GM21447 (cell line): ENCODE data around the gene SLC9A7.
"Not testable (repeated sequence)": the region's sequence is repeated elsewhere in the genome, so short reads cannot be mapped to it uniquely, and the experiment has no call there.

Experiments used
- ATAC-seq: cut with Tn5 transposase; IDR thresholded peaks from one replicate; pipeline ENCODE4 v1.9.1; 2021; ENCODE audit not compliant: unreplicated experiment

Gene SLC9A7

DNA sequence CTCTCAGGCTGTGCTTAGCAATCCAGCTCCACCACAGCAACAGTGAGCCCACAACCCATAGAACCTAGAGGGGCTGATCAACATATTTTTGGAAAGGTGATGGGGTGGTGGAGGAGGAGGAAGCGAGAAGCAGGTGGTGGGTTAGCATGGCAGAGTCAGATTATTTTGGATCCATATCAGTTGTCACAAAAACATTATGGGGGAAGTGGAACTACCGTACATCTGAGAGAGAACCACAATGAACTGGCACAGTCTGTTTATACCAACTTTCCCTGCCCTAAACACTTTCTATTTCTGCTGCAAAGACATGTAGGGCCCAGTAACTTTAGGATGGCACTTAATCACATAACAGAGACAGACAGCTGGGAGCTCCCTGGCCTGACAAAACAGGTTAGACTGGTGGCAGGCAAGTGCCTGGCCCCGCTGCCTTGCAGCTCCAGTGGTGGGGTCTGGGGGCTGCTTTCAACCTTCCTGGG, 4.3 kb downstream of the SLC9A7 start:
- ATAC-seq: no peak

DNA sequence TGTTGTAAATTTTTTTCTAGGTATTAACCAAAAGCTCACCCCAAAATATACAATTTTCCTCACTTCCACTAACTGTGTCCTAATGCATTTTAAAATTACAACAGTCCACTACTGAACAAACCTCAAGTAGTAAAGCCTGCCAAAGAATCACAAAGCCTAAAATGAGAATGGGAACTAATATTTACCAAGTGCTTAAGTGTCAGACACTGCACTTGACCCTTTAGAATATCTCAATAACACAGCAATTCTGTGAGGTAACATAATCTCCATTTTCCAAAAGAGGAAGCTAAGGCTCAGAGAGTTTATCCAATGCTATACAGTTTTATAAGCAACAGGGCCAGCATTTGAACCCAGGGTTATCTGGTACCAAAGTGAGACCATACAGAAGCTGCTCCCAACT, 4.9 kb downstream of the SLC9A7 start:
- ATAC-seq: no peak

DNA sequence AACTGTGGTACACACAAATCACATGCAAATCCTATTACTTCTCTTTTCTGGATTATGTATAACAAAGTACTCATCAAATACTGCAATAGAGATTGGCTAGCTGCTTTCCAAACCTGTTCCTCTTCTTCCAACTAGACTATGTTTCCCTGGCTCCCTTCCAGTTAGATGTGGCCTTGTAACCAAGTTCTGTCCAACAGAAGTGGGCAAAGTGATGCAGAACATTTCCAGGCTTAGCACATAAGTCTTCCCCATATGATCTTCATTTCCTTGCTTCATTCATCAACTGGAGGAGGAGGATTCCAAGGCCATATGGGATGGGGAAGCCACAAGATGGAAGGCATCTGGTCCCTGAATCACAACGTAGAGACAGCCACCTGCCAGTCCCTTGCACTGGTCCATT, 8.0 kb downstream of the SLC9A7 start:
- ATAC-seq: no peak

DNA sequence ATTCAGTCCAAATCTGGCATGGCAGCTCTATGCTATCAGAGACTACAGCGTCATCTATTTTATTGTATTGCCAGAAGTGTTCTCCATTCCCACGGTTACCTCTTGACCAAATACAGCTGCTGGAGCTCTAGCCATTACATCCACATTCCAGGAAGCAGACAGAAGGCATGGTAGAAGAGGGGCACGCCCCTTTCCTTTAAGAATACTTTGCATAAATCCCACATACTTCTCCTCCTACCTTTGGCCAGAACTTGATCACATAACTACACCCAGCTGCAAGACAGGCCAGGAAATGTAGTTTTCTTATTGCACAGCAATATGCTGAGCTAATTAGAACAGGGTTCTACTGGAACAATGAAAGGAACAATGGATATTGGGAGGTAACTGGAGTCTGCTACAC, 14.9 kb downstream of the SLC9A7 start:
- ATAC-seq: no peak

DNA sequence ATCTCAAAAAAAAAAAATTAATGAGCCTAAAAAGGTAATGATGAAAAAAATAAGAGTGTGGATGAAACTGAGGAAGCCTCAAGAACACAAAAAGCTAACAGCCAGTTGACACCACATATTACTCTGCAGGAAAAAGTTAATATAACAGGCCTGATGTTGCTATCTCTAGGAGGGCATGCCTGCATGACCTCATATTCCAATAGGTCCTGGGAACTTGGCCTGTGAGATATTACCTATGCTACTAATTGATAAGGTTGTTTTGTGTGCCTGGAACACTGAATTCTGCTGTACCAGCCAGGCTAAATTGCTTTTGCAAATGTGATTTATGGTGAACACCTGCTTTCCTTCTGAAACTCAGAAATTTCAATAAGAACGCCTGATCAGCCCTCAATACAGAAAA, 15.9 kb downstream of the SLC9A7 start:
- no peak for ATAC-seq

DNA sequence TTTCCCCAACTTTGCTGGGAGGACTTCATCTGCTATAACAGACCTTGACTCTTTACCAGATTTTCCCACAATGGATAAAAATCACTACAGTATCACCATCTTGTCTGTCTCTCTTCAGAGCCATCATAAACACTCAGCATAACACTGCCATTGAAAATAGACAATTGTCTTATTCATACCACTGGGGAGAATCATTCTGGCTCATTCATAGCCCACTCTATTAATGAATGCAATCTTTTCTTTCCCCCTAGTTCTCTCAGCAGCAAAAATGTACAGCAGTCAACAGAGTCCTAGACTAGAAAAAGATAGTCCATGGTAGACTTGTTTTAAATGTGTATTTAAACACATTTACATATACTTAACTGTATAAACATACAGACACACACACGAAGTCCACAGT, 19.2 kb downstream of the SLC9A7 start:
- no peak for ATAC-seq

DNA sequence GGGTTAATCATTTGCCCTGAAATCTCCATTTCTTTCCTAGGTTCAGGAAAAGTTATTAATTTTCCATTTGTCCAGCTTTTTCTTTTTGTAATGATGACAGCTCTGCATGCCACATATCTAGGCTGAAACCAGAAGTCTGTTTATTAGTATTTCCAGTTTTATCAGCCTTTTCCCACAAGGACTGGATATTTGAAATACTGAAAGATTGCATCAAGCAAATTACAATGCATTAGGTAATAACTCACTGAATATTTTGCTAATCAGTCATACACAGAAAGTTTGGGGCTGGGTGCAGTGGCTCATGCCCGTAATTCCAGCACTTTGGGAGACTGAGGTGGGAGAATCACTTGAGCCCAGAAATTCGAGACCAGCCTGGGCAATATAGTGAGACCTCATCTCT, 21.5 kb downstream of the SLC9A7 start:
- ATAC-seq: no peak

DNA sequence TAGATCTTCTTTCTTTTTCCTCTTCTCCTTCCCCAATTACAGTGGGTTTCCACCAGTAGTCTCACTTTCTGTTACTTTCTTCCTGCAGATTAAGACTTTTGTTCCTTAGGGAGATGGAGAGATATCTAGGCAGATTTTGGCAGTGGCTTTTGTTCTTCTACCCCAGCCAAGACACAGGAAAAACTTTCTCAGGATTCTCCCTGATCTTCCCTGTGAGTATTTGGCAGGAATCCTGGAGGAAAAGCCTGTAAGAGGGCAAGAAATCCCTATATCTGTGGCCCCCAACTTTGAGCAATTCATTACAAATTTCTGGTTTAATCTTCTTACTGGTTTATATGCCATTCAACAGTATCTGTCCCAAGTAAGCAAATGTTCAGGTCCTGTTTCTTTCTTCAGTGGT, 21.9 kb downstream of the SLC9A7 start:
- ATAC-seq: no peak

DNA sequence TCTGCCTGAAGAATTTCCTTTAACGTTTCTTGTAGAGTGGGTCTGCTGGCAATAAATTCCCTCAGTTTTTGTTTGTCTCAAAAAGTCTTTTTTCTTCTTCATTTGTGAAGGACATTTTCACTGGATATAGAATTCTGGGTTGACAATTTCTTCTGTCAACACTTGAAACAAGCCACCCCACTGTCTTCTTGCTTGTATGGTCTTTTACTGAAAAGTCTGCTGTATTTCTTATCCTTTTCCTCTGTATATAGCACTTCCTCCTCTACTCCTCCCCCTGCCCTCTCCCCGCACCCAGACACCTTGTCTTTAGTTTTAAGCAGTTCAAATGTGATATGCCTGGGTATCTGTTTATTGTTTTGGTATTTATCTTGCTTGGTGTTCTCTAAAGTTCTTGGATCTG, 23.3 kb downstream of the SLC9A7 start:
- no peak for ATAC-seq

DNA sequence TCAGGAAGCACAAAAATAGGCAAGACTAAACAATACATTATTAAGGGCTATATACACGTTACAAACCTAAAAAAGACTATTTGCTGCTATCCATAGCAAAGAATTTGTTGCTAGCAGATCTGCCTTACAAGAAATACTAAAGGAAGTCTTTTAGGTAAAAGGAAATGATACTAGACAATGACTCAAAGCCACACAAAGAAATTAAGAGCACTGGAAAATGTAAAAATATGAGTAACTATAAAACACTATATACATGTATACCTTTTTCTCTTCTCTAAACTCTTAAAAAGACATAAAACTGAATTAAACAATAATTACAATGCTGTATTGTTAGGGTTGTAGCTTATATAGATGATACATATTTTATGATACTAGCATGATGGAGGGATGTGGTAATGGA, 25.7 kb downstream of the SLC9A7 start:
- no peak for ATAC-seq

DNA sequence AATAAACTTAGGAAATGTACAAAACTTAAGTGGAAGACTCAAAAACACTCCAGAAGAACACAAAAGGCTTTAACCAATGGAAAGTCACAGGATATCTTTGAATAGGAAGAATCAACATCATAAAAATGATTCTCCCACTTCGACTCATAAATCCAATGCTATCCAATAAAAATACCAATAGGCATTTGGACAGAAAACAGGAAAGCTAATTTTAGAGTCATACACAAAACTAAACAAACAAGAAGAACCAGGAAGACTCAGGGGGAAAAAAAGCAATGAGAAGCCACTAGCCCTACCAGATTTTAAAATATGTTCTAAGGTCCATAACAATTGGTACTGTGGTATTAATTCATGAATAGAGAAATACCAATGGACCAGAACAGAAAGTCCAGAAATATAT, 28.2 kb downstream of the SLC9A7 start:
- no peak for ATAC-seq

DNA sequence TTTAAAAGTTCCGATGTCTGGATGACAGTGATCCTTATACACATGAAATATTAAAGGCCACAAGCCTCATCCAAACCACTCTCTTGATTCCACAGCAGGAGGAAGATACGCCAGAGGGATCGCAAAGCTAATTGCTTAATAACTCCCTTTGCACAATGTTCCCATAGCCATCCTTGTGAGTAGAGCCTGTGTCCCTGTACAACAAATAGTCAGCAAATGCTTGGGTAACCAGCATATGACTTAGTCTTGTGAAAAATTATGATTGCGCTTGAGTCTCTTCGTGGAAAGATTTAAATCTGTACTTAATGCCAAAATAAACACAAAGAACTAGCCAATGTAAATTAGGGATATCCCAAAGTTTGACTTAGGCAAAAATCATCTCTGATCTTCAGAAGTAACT, 31.5 kb downstream of the SLC9A7 start:
- no peak for ATAC-seq

DNA sequence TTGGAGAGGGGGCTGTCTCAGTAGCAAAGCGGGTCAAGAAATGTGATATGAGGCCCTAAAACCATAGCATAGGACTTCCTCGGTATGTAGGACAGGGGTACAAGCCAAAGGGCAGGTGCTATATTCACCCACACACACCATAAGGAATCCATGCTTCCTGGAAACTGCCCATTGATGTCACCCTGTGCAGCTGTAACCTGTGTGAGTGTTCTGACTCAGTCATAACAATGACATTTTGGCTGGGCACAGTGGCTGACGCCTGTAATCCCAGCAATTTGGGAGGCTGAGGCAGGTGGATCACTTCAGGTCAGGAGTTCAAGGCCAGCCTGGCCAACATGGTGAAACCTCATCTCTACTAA, 35.4 kb downstream of the SLC9A7 start:
- not testable (repeated sequence) for ATAC-seq

DNA sequence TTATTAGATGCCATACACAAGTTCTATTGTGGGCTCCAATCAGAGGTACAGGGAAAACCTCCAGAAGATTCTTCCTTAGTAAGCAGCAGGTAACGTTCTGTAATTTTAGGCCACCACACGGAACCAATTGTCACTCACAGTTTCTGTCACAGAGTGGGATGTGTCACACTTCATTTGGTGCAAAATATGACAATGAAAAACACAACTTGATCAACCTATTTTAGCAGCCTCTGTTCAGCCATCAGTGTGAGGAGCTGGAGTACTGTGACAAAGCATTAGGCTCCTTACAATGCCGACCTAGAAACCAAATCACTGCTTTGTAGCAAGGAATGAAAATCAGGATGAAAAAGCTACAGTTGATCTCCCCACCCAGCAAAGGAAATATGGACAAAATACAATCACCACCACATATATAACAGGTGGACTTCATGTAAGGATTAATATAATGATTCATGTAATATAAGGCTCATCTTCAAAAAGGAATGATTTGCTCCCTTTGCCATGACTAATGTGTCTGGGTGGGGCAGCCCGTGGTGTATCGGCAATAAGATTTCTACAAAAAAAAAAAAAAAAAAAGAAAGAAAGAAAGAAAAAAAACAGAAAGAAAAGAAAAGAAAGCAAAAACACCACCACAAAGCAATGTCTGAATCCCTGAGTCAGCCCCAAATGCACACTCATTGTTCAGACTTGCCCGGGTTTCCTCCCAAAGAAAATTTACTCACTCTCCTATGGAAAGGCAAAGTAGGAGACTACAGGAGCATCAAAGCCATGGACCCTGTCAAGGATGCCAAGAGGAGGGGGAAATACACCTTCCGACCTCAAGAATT, 36.0 kb downstream of the SLC9A7 start:
- ATAC-seq: no peak

DNA sequence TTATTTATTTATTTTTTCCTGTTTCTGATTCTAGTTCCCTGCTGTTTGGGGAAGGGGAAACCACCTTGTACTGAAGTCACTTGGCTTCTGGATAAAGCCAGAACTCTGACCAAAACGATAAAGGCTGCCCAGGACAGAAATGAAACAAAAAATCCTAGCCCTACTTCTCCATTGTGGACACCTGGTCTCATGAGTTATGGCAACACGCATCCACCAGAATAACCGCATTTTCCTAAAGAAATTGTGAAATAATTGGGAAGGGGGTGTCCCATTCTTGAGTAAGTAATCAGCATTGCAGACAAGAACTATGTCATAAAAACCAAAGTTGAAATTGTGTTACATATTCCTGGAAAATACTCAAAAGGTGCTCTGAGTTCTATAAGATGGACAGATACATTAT, 42.1 kb downstream of the SLC9A7 start:
- no peak for ATAC-seq

DNA sequence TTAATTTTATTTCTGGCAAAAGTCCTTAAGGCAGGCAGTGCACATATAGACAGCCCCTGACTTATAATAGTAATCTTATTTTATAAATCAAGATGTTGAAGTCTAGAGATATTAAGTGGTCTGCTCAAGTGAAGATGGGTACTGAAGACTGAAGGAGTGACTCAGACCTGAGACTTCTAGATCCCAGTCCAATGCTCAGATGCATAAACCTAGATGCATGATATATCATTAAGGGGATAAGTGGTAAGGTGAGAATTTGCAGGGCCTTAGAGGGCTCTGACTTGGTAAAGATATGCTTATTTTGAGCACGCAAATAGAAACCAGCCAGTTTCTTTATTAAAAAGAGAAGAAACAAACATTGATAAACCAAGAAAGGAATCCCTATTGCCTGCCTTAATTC, 42.9 kb downstream of the SLC9A7 start:
- ATAC-seq: no peak

DNA sequence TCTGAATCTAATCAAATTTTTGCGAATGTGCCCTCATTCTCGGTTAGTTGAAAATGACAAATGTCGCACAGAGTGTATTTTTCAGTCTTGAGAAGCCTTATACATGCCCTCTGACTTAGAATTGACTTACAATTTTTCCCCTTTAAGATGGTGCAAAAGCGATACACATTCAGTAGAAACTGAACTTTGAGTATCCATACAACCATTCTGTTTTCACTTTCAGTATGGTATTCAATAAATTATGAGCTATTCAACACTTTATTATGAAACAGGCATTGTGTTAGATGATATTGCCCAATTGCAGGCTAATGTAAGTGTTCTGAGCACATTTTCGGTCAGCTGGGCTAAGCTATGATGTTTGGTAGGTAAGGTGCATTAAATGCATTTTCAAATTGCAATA, 43.4 kb downstream of the SLC9A7 start:
- ATAC-seq: no peak

DNA sequence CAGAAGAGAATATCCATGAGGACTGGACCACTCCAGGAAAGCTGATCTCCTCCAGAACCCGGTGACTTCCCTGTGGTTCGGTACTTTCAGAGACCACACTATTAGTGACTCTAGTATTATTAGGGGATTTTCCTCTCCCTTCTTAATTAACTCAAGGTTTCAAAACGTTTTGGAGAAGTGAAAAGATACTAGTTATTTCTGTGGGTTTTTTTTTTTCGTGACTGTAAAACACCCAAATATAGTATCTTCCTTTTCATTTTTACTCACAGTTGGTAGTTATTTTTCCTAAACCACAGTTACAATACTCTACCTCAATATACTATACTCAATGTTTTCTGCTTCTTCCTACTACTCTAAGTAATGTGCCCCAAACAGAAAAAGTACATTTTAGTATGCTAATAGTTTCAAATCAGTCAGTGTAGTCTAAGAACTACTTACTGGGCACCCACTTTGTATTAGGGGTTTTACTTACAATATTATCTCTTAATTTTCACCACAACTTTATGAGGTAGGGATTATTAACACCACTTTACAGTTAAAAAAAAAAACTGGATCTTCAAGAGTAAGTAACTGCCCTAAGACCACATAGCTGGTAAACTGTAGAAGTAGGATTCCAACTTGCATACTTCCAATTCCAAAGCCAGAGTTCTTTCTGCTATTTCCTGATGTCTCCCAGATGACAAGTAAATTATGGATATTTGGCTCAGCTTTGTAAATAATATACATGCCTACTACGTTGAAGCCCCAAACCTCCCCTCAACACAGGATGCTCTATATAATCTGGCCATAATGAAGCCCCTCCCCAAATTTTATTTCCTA, 45.0 kb downstream of the SLC9A7 start:
- peak; percentile 55 for ATAC-seq

DNA sequence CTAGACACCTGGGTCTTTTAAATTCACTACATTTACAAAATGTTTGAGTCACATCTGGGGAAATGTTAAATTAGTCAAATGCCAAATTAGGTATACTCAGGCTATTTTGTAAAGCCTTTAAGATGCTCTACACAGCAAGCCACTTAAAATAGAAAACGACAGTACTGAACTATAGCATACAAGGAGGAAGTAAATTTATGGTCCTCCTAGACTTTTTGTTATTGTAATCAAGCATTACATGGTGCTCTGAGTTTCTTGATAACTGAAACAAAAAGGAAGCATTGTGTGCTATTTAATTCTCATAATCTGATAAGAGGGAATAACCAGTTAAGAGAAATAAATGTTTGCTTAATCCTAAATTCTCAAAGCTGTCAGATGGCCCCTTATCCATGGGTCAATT, 46.2 kb downstream of the SLC9A7 start:
- ATAC-seq: no peak

DNA sequence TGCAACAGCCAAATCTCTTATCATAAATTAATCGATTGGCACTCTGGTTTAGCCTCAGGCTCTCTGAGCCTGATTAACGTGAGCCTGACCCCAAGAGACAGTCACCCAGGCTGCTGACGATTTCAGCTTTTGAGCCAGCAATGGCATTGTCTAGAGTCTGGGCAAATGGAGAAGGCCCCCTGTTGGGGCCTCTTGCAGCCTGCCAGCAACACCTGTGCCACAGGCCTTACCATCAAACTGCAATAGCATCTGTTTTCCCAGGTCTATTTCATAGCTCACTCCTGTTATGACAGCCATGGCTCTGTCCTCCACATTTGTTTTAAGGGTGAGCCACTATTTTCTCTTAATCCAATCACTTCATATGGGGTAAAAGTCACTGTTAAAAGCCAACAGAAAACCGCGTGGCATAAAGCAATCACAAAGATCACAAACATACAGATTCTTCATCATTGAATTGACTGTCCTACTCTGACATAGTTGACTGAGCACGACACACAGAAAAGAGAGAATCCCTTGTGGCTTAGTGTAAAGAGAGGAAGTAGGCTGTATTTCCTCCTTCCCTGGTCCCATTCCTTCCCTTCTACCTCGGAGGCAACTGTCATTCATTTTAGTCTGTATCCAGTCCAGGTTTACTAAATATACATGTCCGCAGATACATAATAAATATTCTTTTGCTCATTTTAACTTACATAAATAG, 47.8 kb downstream of the SLC9A7 start:
- ATAC-seq: no peak

DNA sequence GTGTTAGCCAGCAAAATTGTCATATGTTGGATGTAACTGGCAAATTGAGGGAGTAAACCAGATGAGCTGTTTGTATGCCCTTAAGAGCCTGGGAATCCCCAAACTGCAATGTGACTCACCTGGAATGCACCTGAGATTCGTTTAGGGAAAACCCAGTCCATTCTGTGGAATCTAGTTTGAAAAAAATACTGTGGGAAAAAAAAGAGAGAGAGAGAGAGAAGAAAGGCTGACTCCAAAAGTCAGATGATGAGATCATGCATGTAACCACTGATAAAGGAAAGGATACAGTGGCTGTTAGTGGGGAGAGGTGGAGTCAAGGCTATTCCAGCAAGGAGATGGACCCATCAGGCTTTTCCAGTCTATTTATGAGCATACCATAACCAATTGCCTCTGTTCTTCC, 48.5 kb downstream of the SLC9A7 start:
- ATAC-seq: no peak
